Endothelial cell of umbilical vein (primary cell): ENCODE results near the gene RNF150. TPM values are rescaled to one million over a fixed set of nuclear protein-coding genes. Genes with fewer than 3 reads are reported as not detected.

Experiments
- BruUV-seq: library from RNA; stranded (reverse); fragments of 400-500 nt; replicated peaks from 2 replicates; lab custom pipeline; 2021; lab: Mats Ljungman, UMichigan
- CTCF ChIA-PET: fragments of 300-600, 350-600 bp; sonication (Branson Sonifier 250); formaldehyde crosslinking; loops from one replicate; lab custom pipeline; 2021; ENCODE audit warnings: antibody characterized with exemption, inconsistent platforms; lab: Charles Lee
- POLR2A ChIA-PET: fragments of 300-600, 350-600 bp; sonication (Branson Sonifier 250); formaldehyde crosslinking; loops from one replicate; lab custom pipeline; 2021; ENCODE audit warnings: antibody characterized with exemption, inconsistent platforms; lab: Charles Lee
- DNase-seq: peaks from one replicate; pipeline ENCODE4 v3.0.0-alpha.2; 2011; ENCODE audit warnings: low read depth, low spot score
- FAIRE-seq: peaks from 2 replicates; lab custom pipeline; 2011; peaks lifted over from hg19 to GRCh38; lab: Jason Lieb, UNC
- H2AFZ ChIP-seq: 2 replicates; pipeline ENCODE4 v1.6.0; 2012; ENCODE audit warnings: low read depth, low read length, control low read depth, inconsistent platforms
- H3K27ac ChIP-seq: 2 replicates; pipeline ENCODE4 v1.5.1; 2011; ENCODE audit warnings: low read depth, mild to moderate bottlenecking, control low read depth, low read length, moderate library complexity; ENCODE audit not compliant: insufficient read depth
- H3K27me3 ChIP-seq, 2 experiments: 2 replicates each; pipeline versions ENCODE4 v1.6.0 to v1.6.1; 2011; ENCODE audit warnings: low read length in 2 of 2, mixed read lengths in 1 of 2; ENCODE audit not compliant: control insufficient read depth in 2 of 2, insufficient read depth in 2 of 2
- H3K36me3 ChIP-seq, 2 experiments: 2 replicates in 1 of 2; 3 replicates in 1 of 2; pipeline ENCODE4 v1.5.1; 2011; ENCODE audit warnings: low read length in 2 of 2, mild to moderate bottlenecking in 1 of 2, moderate library complexity in 1 of 2; ENCODE audit not compliant: control insufficient read depth in 2 of 2, insufficient read depth in 2 of 2; ENCODE audit errors: extremely low read depth in 1 of 2
- H3K4me1 ChIP-seq: 3 replicates; pipeline ENCODE4 v1.5.1; 2011; ENCODE audit warnings: mild to moderate bottlenecking, low read length; ENCODE audit not compliant: control insufficient read depth, insufficient read depth; ENCODE audit errors: extremely low read depth
- H3K4me2 ChIP-seq: 2 replicates; pipeline ENCODE4 v1.6.1; 2011; ENCODE audit warnings: low read length, control low read depth, mixed read lengths; ENCODE audit not compliant: insufficient read depth
- H3K4me3 ChIP-seq, 3 experiments: fragments of 200-600 bp in 1 of 3; sonication (generic), shearing (Covaris generic) in 1 of 3; replicated peaks in 1 of 3; 2 replicates each; pipeline ENCODE4 v1.5.1; 2011 to 2016; ENCODE audit warnings: control low read depth in 3 of 3, low read length in 3 of 3, mild to moderate bottlenecking in 2 of 3, inconsistent platforms in 1 of 3, low read depth in 1 of 3, moderate library complexity in 1 of 3; ENCODE audit not compliant: insufficient read depth in 1 of 3
- H3K79me2 ChIP-seq: 2 replicates; pipeline ENCODE4 v1.6.0; 2012; ENCODE audit warnings: low read length, inconsistent platforms; ENCODE audit not compliant: control insufficient read depth, insufficient read depth
- H3K9ac ChIP-seq: replicated peaks from 2 replicates; pipeline ENCODE3; 2011; ENCODE audit warnings: low read length, control low read depth; ENCODE audit not compliant: insufficient read depth; ENCODE audit errors: extremely low read depth
- H3K9me1 ChIP-seq: replicated peaks from 3 replicates; pipeline ENCODE4 v1.6.0; 2011; ENCODE audit warnings: mild to moderate bottlenecking, low read length; ENCODE audit not compliant: control insufficient read depth, insufficient read depth; ENCODE audit errors: extremely low read depth
- H3K9me3 ChIP-seq: replicated peaks from 2 replicates; pipeline ENCODE4 v1.5.1; 2012; ENCODE audit warnings: low read length, inconsistent platforms; ENCODE audit not compliant: control insufficient read depth, insufficient read depth
- H4K20me1 ChIP-seq: replicated peaks from 2 replicates; pipeline ENCODE3; 2011; ENCODE audit warnings: mild to moderate bottlenecking, low read length; ENCODE audit not compliant: control insufficient read depth, insufficient read depth; ENCODE audit errors: extremely low read depth
- CTCF ChIP-seq, 2 donors: IDR thresholded peaks; 1 replicate in 1 of 2; 2 replicates in 1 of 2; pipeline ENCODE4 v1.5.1; 2011; ENCODE audit warnings: low read length in 2 of 2, mild to moderate bottlenecking in 2 of 2, moderate library complexity in 2 of 2, control low read depth in 1 of 2, inconsistent platforms in 1 of 2, low read depth in 1 of 2; ENCODE audit not compliant: insufficient read depth in 1 of 2; ENCODE audit errors: extremely low read depth in 1 of 2
- EZH2 ChIP-seq: IDR thresholded peaks from 2 replicates; pipeline ENCODE4 v1.6.1; 2012; ENCODE audit warnings: borderline replicate concordance, low read depth, mild to moderate bottlenecking, moderate library complexity, low read length, inconsistent platforms; ENCODE audit not compliant: severe bottlenecking
- MYC ChIP-seq: IDR thresholded peaks from one replicate; pipeline ENCODE4 v1.6.1; 2011; ENCODE audit warnings: mild to moderate bottlenecking, low read depth, low read length
- dilution Hi-C: fragments of 300-500 bp; cut with MboI; formaldehyde crosslinking; loops from one replicate; pipeline ENCODE4 v1.15.0; 2019; ENCODE audit warnings: low sequenced_read_pairs; ENCODE audit not compliant: extremely low pct_ligation_motif_present
- intact Hi-C: fragments of 100-400 bp; cut with micrococcal nuclease; formaldehyde crosslinking; loops from one replicate; pipeline ENCODE4 v1.10.0; 2022
- polyA plus RNA-seq, 4 experiments: library from polyadenylated mRNA; depleted of rRNA in 3 of 4; stranded (reverse) in 3 of 4; unstranded in 1 of 4; fragments of >200 nt; gene quantifications; 2 replicates each; pipeline versions ENCODE4 v1.2.1 to v1.2.3, GENCODE V29; 2011 to 2012; ENCODE audit warnings: missing spikeins in 1 of 4
- total RNA-seq: library from RNA; stranded (reverse); gene quantifications from 2 replicates; pipeline ENCODE4 v1.2.3, GENCODE V29; 2021
- TF ChIP-seq, protein P1 (sequence below): IDR thresholded peaks from 2 replicates; pipeline ENCODE4 v1.6.1; 2011; ENCODE audit not compliant: insufficient read depth, insufficient read length

The RNF150 gene
- total and polyA plus RNA-seq, 2 donors (not counting 3 experiments of a cell fraction or from before 2014, with no cell fraction given) = 0.33 to 0.35 TPM

DNA sequence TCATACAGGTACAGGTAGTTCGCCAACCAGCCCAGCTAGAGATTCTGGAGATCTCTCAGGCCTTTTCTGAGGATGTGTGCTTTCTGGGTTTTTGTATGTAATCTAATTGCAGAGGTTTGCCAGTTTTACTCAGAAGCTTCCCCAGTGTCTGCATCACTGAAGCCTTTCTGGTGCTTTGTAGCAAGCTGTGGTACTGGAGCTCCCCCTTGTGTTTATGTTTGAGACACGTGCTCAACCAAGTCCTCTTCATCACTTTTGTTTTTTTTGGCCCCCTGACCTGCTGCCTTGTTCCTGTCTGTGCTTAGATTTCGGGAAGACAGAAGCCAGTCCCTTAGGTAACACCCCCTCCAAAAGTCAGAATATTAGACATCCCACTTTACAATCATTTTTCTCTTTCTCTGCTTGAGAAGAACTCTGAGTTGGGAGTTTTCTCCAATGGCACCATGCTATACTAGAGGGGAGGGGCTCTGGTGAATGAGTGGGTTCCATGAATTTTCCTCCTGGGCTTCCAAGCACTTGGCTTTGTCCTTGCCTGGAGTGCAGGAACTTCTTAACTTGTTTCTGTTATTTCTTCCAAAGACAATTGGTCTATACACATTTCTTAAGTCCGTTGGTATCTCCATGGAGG, 248.7 kb downstream of the RNF150 start:
- intact Hi-C loops = loop anchor here (1.0 kb wide), 4 partner anchors 19 to 524 kb away; partner anchors contain the start of gene RNF150
- TF ChIP-seq CTCF (IDR thresholded peaks at IDR 0.05; ENCODE audit: extremely low read depth in 1 of 2, insufficient read depth in 1 of 2, low read depth in 1 of 2, low read length in 2 of 2) (peak; percentile 65 to 74), EZH2 (no peak), MYC (peak; percentile 34)
- TF ChIP-seq, protein P1, sequence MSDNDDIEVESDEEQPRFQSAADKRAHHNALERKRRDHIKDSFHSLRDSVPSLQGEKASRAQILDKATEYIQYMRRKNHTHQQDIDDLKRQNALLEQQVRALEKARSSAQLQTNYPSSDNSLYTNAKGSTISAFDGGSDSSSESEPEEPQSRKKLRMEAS = peak; percentile 83
- Histone ChIP-seq H4K20me1 (no peaks in the 10 kb centered on the region), H3K4me3 (no peak overlapping the region), H3K9ac (no peak overlapping the region), H3K27me3 (peaks cover 8 to 10% of the 10 kb centered on the region in 2 experiments), H2AFZ (no peak overlapping the region), H3K36me3 (no peaks in the 10 kb centered on the region), H3K4me2 (no peak overlapping the region), H3K4me1 (no peaks in the 10 kb centered on the region), H3K79me2 (no peaks in the 10 kb centered on the region), H3K9me3 (no peaks in the 10 kb centered on the region), H3K9me1 (no peaks in the 10 kb centered on the region), H3K27ac (no peak overlapping the region)
- dilution Hi-C loops = no loop called here
- peak; percentile 78 for FAIRE-seq
- CTCF ChIA-PET = interaction anchor here (0.6 to 3.3 kb wide), 28 partner anchors 9 to 1423 kb away, joined by 3 to 72 read pairs (median 4); partner anchors contain the start of genes RNF150 and SCOC
- DNase-seq = peak; percentile 68
- POLR2A ChIA-PET = no interaction called here
- BruUV-seq = no TSS peak
